Peyer's patch (tissue), 4 donors: ENCODE measurements around the gene CCDC185.

ENCODE experiments used
- POLR2A ChIP-seq, 2 donors: fragments of 450-650 bp; IDR thresholded peaks; one replicate each; pipeline ENCODE4 v1.5.1; 2017; ENCODE audit warnings: antibody characterized with exemption in 2 of 2, mild to moderate bottlenecking in 2 of 2, moderate library complexity in 2 of 2
- TF ChIP-seq, protein P1 (sequence below), 6 experiments: fragments of 450-650 bp in 4 of 6; fragments of 200-600 bp in 2 of 6; sonication (generic) in 1 of 6; IDR thresholded peaks; one replicate each; pipeline ENCODE4 v1.5.1; 2017 to 2019; ENCODE audit warnings: antibody characterized with exemption in 6 of 6, mild to moderate bottlenecking in 3 of 6, moderate library complexity in 1 of 6

DNA sequence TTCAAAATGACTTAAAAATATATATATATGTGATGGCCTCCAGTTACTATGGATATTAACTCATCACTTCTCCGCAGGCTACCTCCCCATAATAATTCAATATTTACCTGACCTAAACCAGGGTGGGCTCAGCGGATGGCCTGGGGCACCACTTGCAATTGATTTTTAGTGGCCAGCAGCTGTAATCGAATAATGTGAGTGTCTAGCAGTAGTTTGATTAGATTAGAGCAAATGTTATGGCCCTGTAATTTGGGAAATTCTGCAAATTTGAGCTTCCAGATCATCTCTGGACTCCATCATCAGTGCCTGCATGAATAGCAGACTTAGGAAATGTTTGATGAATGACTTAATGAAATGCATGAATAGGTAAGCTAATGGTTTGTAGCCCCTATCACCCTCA, 44.0 kb upstream of the CCDC185 start:
- TF ChIP-seq, protein P1, sequence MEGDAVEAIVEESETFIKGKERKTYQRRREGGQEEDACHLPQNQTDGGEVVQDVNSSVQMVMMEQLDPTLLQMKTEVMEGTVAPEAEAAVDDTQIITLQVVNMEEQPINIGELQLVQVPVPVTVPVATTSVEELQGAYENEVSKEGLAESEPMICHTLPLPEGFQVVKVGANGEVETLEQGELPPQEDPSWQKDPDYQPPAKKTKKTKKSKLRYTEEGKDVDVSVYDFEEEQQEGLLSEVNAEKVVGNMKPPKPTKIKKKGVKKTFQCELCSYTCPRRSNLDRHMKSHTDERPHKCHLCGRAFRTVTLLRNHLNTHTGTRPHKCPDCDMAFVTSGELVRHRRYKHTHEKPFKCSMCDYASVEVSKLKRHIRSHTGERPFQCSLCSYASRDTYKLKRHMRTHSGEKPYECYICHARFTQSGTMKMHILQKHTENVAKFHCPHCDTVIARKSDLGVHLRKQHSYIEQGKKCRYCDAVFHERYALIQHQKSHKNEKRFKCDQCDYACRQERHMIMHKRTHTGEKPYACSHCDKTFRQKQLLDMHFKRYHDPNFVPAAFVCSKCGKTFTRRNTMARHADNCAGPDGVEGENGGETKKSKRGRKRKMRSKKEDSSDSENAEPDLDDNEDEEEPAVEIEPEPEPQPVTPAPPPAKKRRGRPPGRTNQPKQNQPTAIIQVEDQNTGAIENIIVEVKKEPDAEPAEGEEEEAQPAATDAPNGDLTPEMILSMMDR (IDR thresholded peaks at IDR 0.05), result no peak
- no peak for TF ChIP-seq POLR2A (IDR thresholded peaks at IDR 0.05)
